GM18520 (cell line): ENCODE results near the gene S1PR4.
"Not testable (repeated sequence)": the region's sequence is repeated elsewhere in the genome, so short reads cannot be mapped to it uniquely, and the experiment has no call there.

ENCODE experiments used
- ATAC-seq: cut with Tn5 transposase; IDR thresholded peaks from one replicate; pipeline ENCODE4 v1.9.1; 2021; ENCODE audit not compliant: unreplicated experiment

Gene S1PR4

GRCh38 chr19:3176715-3177501 lies 1.7 kb upstream of the S1PR4 start:
- ATAC-seq = no peak

GRCh38 chr19:3178973-3179738 lies 587 bp downstream of the S1PR4 start:
- no peak for ATAC-seq

- no peak for ATAC-seq
These were observed 1.2 kb downstream of the S1PR4 start for GRCh38 chr19:3179739-3180293.

GRCh38 chr19:3183721-3184641 lies 5.4 kb downstream of the S1PR4 start:
- no peak for ATAC-seq

- peak; percentile 7 for ATAC-seq
These were observed 6.4 kb downstream of the S1PR4 start for GRCh38 chr19:3184847-3185460.

GRCh38 chr19:3185461-3186159 lies 7.0 kb downstream of the S1PR4 start, which contains the start of gene NCLN:
NCLN (plus strand) TSS chr19:3185930; CDS start chr19:3186031, 101 bp downstream.
- ATAC-seq = peak; percentile 75

GRCh38 chr19:3186160-3186688 lies 7.7 kb downstream of the S1PR4 start:
- ATAC-seq = no peak

- no peak for ATAC-seq
These were observed 8.5 kb downstream of the S1PR4 start for GRCh38 chr19:3186891-3187661.

GRCh38 chr19:3187662-3188511 lies 9.3 kb downstream of the S1PR4 start:
- no peak for ATAC-seq

- ATAC-seq = no peak
These were observed 10.3 kb downstream of the S1PR4 start for GRCh38 chr19:3188627-3189596.

GRCh38 chr19:3189702-3190469 lies 11.3 kb downstream of the S1PR4 start:
- no peak for ATAC-seq

- ATAC-seq = no peak
These were observed 11.9 kb downstream of the S1PR4 start for GRCh38 chr19:3190470-3190770.

GRCh38 chr19:3190921-3191805 lies 12.6 kb downstream of the S1PR4 start:
- ATAC-seq = no peak

- not testable (repeated sequence) for ATAC-seq
These were observed 13.2 kb downstream of the S1PR4 start for GRCh38 chr19:3191806-3192104.

- no peak for ATAC-seq
These were observed 13.7 kb downstream of the S1PR4 start for GRCh38 chr19:3192228-3192635.
